Esophagus squamous epithelium (tissue), 4 donors: ENCODE measurements around the gene WHAMM.

Source experiments
- CTCF ChIP-seq, 6 experiments: fragments of 450-650 bp in 4 of 6; fragments of 200-600 bp in 2 of 6; sonication (generic) in 2 of 6; IDR thresholded peaks; one replicate each; pipeline ENCODE4 v1.5.1; 2016 to 2019; ENCODE audit warnings: antibody characterized with exemption in 6 of 6, mild to moderate bottlenecking in 4 of 6, moderate library complexity in 4 of 6
- POLR2A ChIP-seq, 4 donors: fragments of 450-650 bp; IDR thresholded peaks; one replicate each; pipeline ENCODE4 v1.6.1; 2017; ENCODE audit warnings: antibody characterized with exemption in 4 of 4, mild to moderate bottlenecking in 4 of 4, moderate library complexity in 3 of 4

- TF ChIP-seq CTCF (IDR thresholded peaks at IDR 0.05) = no peak
- no peak for TF ChIP-seq POLR2A (IDR thresholded peaks at IDR 0.05)
Measured at GRCh38 chr15:82788496-82788895, 20.9 kb upstream of the WHAMM start.
